CD4-positive, alpha-beta T cell treated with Interleukin-6 at 100 ng/mL for 8 hours (primary cell): ENCODE measurements around the gene WDR7.

Experiments
- DNase-seq: peaks from one replicate; pipeline ENCODE4 v3.0.0-alpha.2; 2020; ENCODE audit warnings: mixed read lengths, low spot score

WDR7 gene

DNA sequence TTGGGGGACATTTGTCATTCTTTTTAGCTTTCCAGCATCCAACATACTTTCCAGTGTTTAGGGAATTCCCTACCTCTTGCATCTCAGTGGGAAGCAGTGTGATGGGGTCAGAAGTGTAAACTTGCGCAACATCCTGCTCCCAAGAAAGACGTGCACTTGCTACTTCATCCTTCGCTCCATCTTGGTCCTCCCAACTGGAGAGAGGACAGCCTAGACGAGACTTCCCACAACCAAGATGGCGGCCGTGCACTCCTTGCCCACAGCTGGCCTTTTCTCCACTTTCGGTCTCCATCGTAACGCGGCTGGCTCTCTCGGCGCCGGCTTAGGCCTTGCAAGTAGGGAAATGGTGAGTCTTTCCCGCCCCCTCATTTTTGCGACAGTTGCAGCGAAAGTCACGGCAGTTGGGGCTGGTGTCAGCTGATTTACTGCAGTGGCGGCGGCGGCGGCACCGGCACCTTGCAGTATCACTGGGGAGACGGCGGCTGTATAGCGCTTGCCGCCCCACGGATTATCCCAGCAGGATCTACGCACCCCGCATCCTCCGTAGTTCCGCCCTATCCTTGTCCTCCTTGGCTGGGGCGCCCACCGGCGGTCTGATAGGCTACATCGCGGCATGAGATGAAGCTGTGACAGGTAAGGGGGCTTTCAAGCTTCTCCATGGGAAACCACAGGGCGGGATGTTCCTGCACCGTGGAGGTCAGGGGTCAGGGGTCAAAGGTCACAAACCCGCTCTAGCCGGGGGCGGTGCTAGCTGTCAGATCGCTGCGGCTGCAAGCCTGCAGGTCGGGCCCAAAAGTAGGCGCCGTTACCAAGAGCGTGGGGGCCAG is at the start of gene WDR7:
WDR7 (plus strand) TSS at position 416 of the 827 bp plus-strand sequence. CDS start 21,157 bp downstream, outside the sequence.
- DNase-seq = peak; percentile 96

DNA sequence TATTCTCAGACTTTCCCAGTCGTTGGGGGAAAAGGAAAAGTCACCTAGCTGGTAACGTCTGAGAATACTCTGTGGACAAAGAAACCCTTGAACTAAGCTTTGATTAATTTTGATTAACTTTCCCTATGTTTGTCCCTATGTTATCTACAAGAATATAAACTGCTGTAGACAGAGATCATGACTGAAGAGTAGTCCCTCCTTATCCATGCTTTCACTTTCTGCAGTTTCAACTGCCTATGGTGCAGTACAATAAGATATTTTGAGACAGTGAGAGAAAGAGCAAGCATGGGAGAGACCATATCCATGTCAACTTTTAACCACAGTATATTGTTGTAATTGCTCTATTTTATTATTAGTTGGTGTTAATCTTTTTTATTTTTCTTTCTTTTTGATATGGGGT is 44.5 kb upstream of the WDR7 start:
- no peak for DNase-seq

DNA sequence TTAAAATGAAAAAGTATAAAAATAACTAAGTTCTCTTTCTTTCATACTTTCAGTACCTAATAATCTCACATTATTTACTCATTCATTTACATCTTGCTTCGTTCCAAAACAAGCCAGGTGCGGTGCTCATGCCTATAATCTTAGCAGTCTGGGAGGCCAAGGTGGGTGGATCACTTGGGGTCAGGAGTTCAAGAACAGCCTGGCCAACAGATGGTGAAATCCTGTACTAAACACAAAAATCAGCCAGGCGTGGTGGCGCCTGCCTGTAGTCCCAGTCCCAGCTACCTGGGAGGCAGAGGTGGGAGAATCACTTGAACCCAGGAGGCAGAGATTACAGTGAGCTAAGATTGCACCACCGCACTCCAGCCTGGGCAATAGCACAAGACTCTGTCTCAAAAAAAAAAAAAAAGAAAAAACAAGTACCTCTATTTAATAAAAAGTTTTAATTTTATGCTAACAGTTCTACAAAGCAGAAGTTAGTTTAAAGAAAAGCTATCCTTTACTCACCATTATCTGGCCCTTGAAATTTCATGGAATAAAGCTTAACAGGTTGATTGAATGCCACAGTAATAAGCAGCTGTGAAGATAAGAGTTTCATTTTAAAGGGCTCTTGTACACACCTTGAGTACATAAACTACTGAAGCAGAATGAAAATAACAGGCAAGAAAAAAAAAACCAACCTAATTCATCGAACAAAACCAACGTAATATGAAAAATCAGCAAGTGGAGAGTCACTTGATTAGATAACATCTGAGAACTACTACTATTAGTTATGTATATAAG is 35.2 kb upstream of the WDR7 start:
- no peak for DNase-seq

DNA sequence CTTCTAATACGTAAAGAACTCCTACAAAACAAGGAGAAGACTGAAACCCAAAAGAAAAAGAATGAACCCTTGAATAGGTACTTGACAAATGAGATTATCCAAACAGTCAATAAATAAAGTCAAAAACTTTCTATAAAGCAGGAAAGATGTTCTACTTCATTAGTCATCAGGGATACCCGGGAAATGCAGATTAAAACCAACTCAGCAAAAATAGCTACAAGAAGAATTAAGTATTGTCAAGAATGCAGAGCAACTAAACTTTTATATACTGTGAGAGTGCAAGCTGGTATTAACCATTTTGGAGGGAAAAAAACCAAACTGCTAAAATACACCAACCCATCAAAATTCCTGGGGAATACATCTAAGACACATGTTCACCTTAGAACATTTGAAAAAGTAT is 23.2 kb upstream of the WDR7 start:
- no peak for DNase-seq

DNA sequence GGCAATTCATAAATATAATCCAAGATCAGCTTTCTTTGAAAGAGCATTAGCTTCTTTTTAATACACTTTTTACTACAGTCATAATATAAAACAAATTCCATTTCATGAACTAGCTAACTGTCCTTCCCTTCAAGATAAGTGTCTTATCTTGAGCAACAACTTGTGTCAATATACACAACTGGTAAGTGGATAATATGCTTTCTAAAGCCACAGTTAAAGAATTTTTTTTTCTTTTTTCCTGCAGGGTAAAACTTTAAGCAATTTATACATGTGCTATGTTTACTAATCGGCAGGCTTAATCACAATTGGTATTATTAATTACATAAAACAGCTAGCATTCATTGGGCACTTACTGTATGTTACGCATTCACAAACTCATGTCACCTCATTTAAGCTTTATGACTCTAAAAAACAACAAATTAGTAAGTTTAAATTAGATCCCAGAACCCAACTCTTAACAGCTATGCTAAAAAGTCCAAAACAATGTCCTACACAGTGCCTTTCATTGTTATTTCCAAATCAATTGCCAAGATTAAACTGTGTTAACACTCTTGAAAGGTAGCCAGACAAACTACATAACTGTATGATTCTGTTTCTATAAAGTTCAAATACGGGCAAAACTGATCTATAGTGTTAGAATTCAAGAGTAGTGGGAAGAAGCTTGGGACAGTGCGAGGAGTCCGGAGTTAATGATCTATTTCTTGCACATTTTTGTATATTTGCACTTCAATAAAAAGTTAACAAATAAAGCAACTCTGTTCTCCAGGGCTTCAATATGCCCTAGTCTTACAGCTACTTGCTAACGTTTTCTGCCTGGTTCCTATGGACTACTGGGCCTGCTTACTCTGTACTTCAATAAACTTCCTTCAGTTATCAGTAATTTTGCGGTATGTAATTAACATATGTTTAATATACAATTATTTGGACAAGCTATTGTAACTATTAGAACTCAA is 18.8 kb upstream of the WDR7 start:
- no peak for DNase-seq

DNA sequence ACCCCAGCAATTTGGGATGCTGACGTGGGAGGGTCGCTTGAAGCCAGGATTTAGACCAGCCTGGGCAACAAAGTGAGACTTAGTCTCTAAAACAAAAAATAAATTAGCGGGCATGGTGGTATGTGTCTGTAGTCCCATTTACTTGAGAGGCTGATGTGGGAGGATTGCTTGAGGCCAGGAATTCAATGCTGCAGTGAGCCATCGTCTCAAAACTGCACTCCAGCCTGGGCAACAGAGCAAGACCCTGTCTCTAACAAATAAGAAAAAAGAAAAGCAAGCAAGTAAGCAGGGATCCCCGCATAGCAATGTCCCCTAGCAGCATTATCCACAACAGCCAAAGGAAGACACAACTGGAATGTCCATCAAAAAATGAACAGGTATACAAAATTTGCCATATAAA is 16.2 kb upstream of the WDR7 start:
- DNase-seq = no peak

DNA sequence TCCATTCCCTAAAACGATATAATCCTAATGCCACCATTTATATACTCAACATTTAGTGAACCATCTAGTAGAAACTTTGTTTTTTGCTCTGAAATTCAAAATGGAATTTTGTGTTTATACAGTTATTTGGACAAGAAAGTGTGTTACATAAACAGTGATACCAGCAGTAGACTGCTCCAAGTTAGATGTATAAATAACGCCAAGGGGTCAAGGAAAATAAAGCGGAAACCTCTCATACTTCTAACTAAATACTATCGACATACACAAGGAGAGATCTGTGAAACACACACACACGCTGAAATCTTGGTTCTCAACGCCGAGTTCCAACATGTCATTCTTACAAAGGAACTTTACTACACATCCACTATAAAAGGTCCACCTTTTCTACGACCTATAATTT is 14.0 kb upstream of the WDR7 start:
- no peak for DNase-seq

DNA sequence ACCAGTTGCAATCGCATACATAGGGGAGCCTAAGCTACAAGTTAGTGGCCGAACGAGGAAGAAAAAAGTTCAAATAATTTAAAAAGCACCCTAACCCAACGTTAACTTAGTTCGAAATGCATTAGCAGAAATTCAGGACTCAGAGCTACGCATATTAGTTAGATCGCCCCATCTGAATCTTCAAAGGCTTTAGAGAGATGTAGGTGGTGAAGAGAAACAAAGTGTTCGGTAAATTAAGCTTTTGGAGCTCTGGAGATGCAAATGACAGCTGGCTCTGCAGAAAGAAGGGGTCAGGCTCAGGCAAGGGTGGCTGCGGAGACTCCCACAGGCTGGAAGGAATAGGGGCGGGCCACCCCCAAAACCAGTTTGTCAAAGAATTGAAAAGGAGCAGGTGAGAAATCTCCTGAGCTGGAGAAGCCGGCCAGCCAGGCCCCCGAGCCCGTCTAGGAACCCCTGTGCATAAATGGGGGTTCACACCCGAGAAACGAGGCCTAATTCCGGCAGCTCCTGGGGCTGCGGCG is 13.4 kb upstream of the WDR7 start:
- DNase-seq = peak; percentile 3

DNA sequence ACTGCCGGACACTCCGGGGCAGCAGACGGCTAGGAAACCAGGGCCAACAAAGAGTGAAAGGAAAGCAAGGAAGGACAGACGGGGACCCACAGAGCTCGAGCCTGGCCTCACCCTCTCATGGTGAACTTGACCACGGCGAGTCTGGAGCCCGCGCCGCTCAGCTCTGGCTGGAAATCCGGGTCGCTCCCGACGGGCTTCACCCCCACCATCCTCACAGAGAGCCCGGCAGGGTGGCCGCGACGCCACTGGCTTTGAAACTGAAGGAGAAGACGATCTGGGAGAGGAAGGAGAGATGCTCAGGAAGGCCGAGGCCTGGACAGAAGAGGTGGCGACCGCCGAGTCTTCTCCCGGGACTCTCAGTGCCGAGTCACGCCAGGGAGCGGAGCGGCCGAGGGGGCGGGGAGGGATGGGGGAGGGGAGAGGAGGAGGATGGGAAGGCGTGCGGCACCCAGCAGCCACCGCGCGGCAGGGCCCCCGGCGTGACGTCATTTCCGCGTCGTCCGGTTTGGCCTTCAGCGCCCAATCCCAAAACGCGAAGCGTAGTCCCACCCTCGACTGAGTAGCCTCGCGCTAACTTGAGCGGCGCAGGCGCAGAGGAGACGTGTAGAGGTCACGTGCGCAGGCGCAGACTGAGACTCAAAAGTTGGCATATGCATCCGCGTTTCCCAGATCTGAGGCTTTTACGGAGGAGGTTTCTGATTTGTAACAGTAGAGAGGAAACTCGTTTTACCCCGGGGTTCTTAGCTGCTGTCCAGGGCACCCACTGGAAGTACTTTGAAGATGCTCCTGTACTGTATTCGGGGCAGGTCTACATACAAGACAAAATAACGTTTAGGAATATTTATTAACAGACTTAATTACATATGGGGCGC is 12.7 kb upstream of the WDR7 start, which contains the start of gene TXNL1:
TXNL1 (minus strand) TSS at position 361 of the 872 bp plus-strand sequence; CDS start at position 209, 152 bp downstream.
- peak; percentile 99 for DNase-seq

DNA sequence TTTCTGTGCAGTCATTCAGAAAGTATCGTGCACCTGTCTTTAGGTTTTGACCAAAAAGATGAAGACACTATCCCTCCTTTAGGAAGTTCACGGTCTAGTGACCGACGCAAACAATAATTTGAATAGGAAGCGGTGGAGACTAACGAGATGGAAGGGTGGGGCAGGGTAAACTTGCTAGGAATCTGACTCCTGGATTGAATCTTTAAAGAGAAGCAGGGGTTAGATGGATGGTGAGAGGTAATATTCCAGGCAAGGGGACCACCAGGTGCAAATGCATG is 12.1 kb upstream of the WDR7 start:
- DNase-seq = no peak

DNA sequence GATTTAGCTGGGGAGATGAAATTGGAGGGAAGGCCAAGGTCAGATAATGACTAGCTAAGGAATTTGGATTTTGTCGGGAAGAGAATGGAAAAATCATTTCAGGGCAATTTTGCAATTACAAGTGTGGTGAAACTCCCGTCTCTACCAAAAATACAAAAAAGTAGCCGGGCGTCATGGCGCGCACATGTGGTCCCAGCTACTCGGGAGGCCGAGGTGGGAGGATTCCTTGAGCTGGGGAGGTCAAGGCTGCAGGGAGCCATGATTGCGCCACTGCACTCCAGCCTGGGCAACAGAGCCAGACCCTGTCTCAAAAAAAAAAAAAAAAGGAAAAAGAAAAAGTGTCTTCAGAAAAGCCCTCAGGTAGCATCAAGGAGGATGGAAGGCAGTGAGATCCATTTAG is 11.6 kb upstream of the WDR7 start:
- DNase-seq = no peak

DNA sequence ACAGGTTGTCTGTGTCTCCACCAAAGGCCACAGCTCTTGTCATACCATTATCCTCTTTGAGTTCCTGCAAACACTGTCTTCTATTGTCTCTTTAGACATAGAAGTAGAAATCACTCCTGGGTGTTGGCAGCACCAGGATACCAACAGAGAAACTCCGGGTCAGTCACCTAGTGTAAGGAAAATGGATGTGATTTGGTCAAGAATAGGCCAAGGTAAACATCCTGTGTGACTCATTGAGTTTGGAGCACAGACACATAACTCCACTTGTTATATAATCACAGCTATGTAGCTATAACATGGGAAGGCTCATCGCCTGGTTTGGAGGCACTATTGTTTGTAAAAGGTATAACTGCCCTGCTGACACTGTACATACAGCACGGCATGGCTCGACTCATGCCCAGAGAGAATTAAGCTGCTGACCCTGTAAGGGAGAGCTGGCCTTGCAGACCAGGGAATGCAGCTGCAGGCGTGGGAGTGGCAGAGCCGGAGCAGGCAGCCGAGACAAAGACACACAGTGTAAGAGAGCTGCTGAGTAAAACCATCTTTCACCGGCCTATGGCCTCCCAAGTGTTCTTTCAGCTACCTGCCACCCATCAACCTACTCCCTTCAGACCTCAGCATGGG is 9.3 kb upstream of the WDR7 start:
- DNase-seq = no peak

DNA sequence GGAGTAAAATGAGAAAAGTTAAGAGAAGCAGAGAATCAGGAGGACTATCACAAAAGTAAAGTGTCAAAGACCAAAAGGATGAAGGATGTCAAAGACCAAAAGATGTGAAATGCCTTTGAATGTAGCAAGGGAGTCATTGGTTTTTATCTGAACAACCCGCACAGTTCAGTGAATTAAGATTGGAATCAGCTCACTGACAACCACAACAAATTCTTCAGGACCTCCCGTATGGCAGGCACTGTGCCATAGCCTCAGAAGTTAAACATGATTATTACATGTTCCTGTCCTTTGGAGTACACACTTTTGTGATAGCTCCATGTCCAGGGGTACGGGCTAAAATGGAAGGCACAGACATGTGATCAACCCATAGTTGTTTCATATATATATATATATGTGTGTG is 7.8 kb upstream of the WDR7 start:
- no peak for DNase-seq

DNA sequence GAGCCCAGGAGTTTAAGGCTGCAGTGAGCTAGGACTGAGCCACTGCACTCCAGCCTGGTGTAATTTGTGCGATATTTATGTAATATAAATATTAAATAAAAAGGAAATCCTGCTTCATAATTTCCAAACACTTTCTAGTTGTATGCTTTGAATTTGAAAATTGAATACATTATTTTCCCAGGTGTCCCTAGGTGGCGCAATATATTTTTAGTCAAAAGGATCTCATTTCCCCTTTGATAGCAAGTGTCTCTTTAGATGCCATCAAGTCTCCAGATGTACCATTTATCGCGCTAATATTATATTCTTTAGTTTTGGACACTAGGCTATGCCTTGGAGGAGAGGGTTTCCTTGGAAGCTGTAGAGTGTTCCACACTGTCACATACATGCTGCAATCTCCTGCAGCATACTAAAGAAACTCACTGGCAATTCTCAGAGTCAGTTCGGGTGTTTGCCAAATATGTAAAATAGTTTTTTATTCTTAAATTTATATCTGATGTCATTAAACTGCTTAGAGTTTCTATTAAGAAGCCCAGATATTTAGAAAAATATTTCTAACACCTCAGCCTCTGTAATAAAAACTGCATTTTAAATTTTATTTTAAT is 5.6 kb upstream of the WDR7 start:
- DNase-seq = peak; percentile 29

DNA sequence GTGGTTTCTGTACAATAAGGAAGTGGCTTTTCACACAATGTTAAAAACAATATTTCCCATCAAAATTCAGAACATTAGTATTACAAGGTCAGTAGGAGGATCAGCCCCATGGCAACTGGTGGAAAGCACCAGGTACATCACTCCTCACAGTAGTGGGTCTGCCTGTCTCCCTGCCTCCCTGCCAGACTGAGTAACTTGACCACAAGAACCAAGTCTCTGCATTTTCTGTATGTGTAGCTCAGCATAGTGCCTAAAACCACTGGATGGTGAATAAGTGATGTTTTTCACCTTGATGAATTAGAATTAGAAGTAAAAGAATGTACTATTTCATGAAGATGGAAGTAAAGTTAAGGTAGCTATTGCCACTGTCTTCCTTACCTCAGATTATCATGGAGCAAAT is 4.1 kb upstream of the WDR7 start:
- no peak for DNase-seq

DNA sequence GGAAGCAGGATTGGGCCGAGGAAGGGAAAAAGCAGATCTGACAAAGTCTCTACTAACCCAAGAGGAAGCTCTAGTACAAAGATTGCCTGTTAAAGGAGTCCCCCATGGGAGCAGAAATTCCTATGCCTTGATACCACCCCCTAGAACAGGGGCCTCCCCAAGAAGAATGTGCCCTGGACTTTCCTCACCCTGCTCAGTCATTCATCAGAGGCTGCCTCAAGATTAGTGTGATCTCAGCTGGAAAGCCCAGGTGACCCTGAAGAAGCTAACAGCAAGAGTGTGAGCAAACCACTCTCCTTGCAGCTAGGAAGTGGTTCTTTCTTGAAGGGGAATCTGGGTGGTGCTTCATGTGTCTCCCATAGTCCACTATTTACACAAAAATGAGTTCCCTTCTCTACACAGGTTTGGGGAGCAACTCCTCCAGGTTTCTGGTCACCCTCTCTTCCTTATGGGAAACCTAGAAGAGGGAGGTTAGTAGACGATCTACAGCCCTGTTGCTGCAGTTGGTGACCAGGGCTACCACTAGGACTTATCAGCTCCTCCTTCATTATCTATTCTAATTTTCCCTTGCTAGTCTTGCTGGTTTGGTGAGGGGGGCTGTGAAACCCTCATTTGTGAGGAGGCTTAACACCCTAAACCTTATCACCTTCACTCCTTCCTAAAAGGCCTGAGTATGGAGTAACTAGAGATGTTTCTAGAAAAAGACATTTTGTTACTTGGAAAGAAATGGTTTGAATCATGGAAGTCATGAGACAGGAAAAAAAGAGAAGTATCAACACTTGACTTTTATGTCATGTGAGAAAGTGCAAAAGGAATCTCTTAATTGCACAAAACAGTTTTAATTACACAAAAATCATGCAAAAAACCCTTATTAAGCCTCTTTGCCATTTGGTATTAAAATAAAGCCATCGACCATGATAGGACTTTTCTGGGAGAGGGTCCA is 2.9 kb upstream of the WDR7 start:
- no peak for DNase-seq

DNA sequence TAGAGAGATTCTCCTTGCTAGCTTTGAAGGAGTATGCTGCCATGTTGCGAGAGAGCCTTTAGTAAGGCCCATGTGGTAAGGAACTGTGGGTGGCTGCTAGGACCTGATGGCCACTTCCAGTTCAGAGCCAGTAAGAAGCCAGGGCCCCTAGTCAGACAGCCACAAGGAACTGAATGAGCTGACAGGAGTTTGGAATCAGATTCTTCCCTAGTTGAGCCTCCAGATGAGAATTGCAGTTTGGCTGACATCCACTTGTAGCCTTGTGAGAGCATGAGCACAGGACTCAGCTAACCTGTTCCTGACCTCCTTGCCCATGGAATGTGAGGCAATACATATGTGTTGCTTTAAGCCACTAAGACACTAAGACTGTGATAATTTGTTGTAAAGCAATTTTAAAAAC is 1.2 kb upstream of the WDR7 start:
- no peak for DNase-seq

DNA sequence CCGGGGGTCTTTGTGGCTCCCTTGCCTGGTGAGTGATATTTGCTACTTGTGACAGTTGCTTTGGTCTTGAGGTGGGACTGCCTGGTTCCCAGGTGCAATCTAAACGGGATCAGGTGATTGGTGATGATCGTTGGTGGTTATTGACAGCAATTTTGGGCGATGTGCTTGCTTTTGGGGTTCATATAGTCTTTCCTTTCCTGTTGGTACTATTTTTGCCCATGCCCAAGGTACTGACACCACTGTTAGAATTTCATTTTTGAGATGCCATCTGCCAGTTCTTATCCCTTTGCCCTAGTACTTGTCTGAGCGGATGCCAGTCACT is 573 bp downstream of the WDR7 start:
- no peak for DNase-seq

DNA sequence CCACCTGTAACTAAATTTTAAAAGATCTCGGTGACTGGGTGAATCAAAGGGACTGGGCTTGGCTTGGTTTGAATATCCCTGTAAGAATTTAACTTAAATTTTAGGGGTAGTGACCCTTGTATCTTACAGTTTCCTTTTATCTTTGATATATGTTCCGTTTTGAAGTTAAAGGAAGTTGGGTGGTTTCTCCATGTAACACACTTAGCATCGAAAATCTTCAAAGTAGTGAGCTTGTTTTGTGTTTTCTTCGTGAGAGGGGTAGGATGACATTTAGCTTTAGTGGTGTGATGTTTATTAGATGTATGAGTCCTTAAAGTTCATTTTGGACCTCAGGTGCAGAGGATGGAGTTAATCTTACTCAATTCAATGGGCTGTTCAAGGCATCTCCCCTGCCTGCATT is 1.6 kb downstream of the WDR7 start:
- DNase-seq = peak; percentile 2
